Measurements from ENCODE around the gene KCNG1.

The KCNG1 gene

GRCh38 chr20:50999355-50999754 is 23.6 kb downstream of the KCNG1 start:
- H2AFZ ChIP-seq (ENCODE audit: low read length): no peak overlapping the region
- no CpG with 5 or more reads among the region's 4 CpGs for WGBS, 2 donors (ENCODE audit: extremely low coverage in 2 of 2, insufficient read length in 2 of 2, insufficient replicate concordance in 1 of 2)
- H3K79me1 ChIP-seq (ENCODE audit: low read depth, low read length): peaks cover 3% of the 10 kb centered on the region
- no peak overlapping the region for H3K18ac ChIP-seq (ENCODE audit: low read length)
- no peak overlapping the region for H3K27ac ChIP-seq (replicated peaks; ENCODE audit: low read length)
- H3K14ac ChIP-seq (ENCODE audit: low read length): no peak overlapping the region
- no peak overlapping the region for H3K23ac ChIP-seq (ENCODE audit: low read depth, low read length, poor library complexity)
- no peak overlapping the region for H2AK5ac ChIP-seq (ENCODE audit: low read depth, low read length)
- no peak overlapping the region for H2BK120ac ChIP-seq (ENCODE audit: low read depth, low read length)
- H3K4ac ChIP-seq (ENCODE audit: low read length): no peak overlapping the region
- DNase-seq (ENCODE audit: low spot score): no peak
- no peak overlapping the region for H2BK5ac ChIP-seq (ENCODE audit: low read length)
- H2BK15ac ChIP-seq (ENCODE audit: low read length): no peak overlapping the region
- no peak overlapping the region for H4K8ac ChIP-seq (ENCODE audit: low read depth, low read length)
- H3K4me2 ChIP-seq (ENCODE audit: insufficient read depth, low read length, poor library complexity, severe bottlenecking): no peak overlapping the region
- peaks cover 0 to 3% of the 10 kb centered on the region in 2 donors for H3K36me3 ChIP-seq (replicated peaks in 1 of 2; ENCODE audit: control insufficient read depth in 2 of 2, insufficient read depth in 2 of 2, low read length in 2 of 2)
- peaks cover 0 to 3% (median 0%) of the 10 kb centered on the region in 3 experiments for H3K27me3 ChIP-seq (ENCODE audit: control insufficient read depth in 3 of 3, insufficient read depth in 3 of 3, low read depth in 1 of 3, low read length in 3 of 3)
- peaks cover 15 to 20% of the 10 kb centered on the region in 2 donors for H3K4me1 ChIP-seq (ENCODE audit: control insufficient read depth in 2 of 2, insufficient read depth in 1 of 2, low read depth in 1 of 2, low read length in 2 of 2)
- H4K91ac ChIP-seq (ENCODE audit: low read depth, low read length, poor library complexity): no peak overlapping the region
- H3K4me3 ChIP-seq (ENCODE audit: low read length in 2 of 2): no peak overlapping the region
- no peak overlapping the region for H3K9ac ChIP-seq (ENCODE audit: low read depth, low read length, poor library complexity)
- H2BK12ac ChIP-seq (ENCODE audit: low read length): no peak overlapping the region
- no peaks in the 10 kb centered on the region for H3K9me3 ChIP-seq (replicated peaks in 1 of 2; ENCODE audit: control insufficient read depth in 2 of 2, insufficient read depth in 1 of 2, low read depth in 1 of 2, low read length in 2 of 2)

GRCh38 chr20:50996901-50997865 is 25.7 kb downstream of the KCNG1 start:
- Histone ChIP-seq H3K18ac (ENCODE audit: low read length) (no peak overlapping the region), H3K14ac (ENCODE audit: low read length) (no peak overlapping the region), H3K4me2 (ENCODE audit: insufficient read depth, low read length, poor library complexity, severe bottlenecking) (no peak overlapping the region), H3K79me1 (ENCODE audit: low read depth, low read length) (no peaks in the 10 kb centered on the region), H3K23ac (ENCODE audit: low read depth, low read length, poor library complexity) (no peak overlapping the region), H2BK15ac (ENCODE audit: low read length) (no peak overlapping the region), H2AK5ac (ENCODE audit: low read depth, low read length) (no peak overlapping the region), H3K4me3 (ENCODE audit: low read length in 2 of 2) (no peak overlapping the region), H3K9ac (ENCODE audit: low read depth, low read length, poor library complexity) (no peak overlapping the region), H3K36me3 (replicated peaks in 1 of 2; ENCODE audit: control insufficient read depth in 2 of 2, insufficient read depth in 2 of 2, low read length in 2 of 2) (no peaks in the 10 kb centered on the region), H3K4me1 (ENCODE audit: control insufficient read depth in 2 of 2, insufficient read depth in 1 of 2, low read depth in 1 of 2, low read length in 2 of 2) (peaks cover 6 to 7% of the 10 kb centered on the region in 2 donors), H3K27ac (replicated peaks; ENCODE audit: low read length) (no peak overlapping the region), H2BK12ac (ENCODE audit: low read length) (no peak overlapping the region), H4K91ac (ENCODE audit: low read depth, low read length, poor library complexity) (no peak overlapping the region), H4K8ac (ENCODE audit: low read depth, low read length) (no peak overlapping the region), H3K27me3 (ENCODE audit: control insufficient read depth in 3 of 3, insufficient read depth in 3 of 3, low read depth in 1 of 3, low read length in 3 of 3) (peaks cover 0 to 3% (median 0%) of the 10 kb centered on the region in 3 experiments), H2BK5ac (ENCODE audit: low read length) (no peak overlapping the region), H3K9me3 (replicated peaks in 1 of 2; ENCODE audit: control insufficient read depth in 2 of 2, insufficient read depth in 1 of 2, low read depth in 1 of 2, low read length in 2 of 2) (no peaks in the 10 kb centered on the region), H3K4ac (ENCODE audit: low read length) (no peak overlapping the region), H2BK120ac (ENCODE audit: low read depth, low read length) (no peak overlapping the region), H2AFZ (ENCODE audit: low read length) (no peak overlapping the region)
- no peak for DNase-seq (ENCODE audit: low spot score)
- WGBS, 2 donors (ENCODE audit: extremely low coverage in 2 of 2, insufficient read length in 2 of 2, insufficient replicate concordance in 1 of 2): no CpG with 5 or more reads among the region's 10 CpGs

GRCh38 chr20:50995506-50995905 is 27.4 kb downstream of the KCNG1 start:
- Histone ChIP-seq H2AK5ac (ENCODE audit: low read depth, low read length) (no peak overlapping the region), H3K23ac (ENCODE audit: low read depth, low read length, poor library complexity) (no peak overlapping the region), H2BK12ac (ENCODE audit: low read length) (no peak overlapping the region), H2BK5ac (ENCODE audit: low read length) (no peak overlapping the region), H4K8ac (ENCODE audit: low read depth, low read length) (no peak overlapping the region), H3K4me1 (ENCODE audit: control insufficient read depth in 2 of 2, insufficient read depth in 1 of 2, low read depth in 1 of 2, low read length in 2 of 2) (peaks cover 6 to 7% of the 10 kb centered on the region in 2 donors), H4K91ac (ENCODE audit: low read depth, low read length, poor library complexity) (no peak overlapping the region), H3K27me3 (ENCODE audit: control insufficient read depth in 3 of 3, insufficient read depth in 3 of 3, low read depth in 1 of 3, low read length in 3 of 3) (peaks cover 0 to 3% (median 0%) of the 10 kb centered on the region in 3 experiments), H3K4ac (ENCODE audit: low read length) (no peak overlapping the region), H3K27ac (replicated peaks; ENCODE audit: low read length) (no peak overlapping the region), H3K9me3 (replicated peaks in 1 of 2; ENCODE audit: control insufficient read depth in 2 of 2, insufficient read depth in 1 of 2, low read depth in 1 of 2, low read length in 2 of 2) (no peaks in the 10 kb centered on the region), H2BK120ac (ENCODE audit: low read depth, low read length) (no peak overlapping the region), H3K9ac (ENCODE audit: low read depth, low read length, poor library complexity) (no peak overlapping the region), H2BK15ac (ENCODE audit: low read length) (no peak overlapping the region), H3K4me2 (ENCODE audit: insufficient read depth, low read length, poor library complexity, severe bottlenecking) (no peak overlapping the region), H3K79me1 (ENCODE audit: low read depth, low read length) (no peaks in the 10 kb centered on the region), H3K18ac (ENCODE audit: low read length) (no peak overlapping the region), H3K36me3 (replicated peaks in 1 of 2; ENCODE audit: control insufficient read depth in 2 of 2, insufficient read depth in 2 of 2, low read length in 2 of 2) (no peaks in the 10 kb centered on the region), H3K4me3 (ENCODE audit: low read length in 2 of 2) (no peak overlapping the region), H3K14ac (ENCODE audit: low read length) (no peak overlapping the region), H2AFZ (ENCODE audit: low read length) (no peak overlapping the region)
- no peak for DNase-seq (ENCODE audit: low spot score)
- no CpG with 5 or more reads among the region's 5 CpGs for WGBS, 2 donors (ENCODE audit: extremely low coverage in 2 of 2, insufficient read length in 2 of 2, insufficient replicate concordance in 1 of 2)

DNA sequence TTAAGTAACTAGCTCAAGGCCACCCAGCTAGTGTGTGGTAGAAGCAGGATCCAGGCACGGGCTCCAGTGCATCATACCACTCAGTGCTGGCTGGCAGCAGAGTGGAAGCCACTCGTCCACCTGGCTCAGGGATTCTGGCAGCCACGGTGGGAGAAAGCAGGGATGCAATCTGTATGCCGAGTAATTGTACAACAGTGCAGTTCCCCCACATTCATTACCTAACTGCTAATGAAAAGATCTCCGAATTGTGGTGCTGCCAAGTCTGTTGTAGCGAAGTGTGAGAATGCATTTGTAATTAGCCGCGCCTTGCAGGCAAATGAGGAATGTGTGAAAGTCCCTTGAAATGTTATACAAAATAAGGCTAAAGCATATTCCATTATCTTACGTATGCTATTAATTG is 29.0 kb downstream of the KCNG1 start:
- Histone ChIP-seq H2AK5ac (ENCODE audit: low read depth, low read length) (no peak overlapping the region), H3K27me3 (ENCODE audit: control insufficient read depth in 3 of 3, insufficient read depth in 3 of 3, low read depth in 1 of 3, low read length in 3 of 3) (peaks cover 0 to 3% (median 0%) of the 10 kb centered on the region in 3 experiments), H2BK5ac (ENCODE audit: low read length) (no peak overlapping the region), H4K8ac (ENCODE audit: low read depth, low read length) (no peak overlapping the region), H3K79me1 (ENCODE audit: low read depth, low read length) (no peaks in the 10 kb centered on the region), H2AFZ (ENCODE audit: low read length) (no peak overlapping the region), H3K9me3 (replicated peaks in 1 of 2; ENCODE audit: control insufficient read depth in 2 of 2, insufficient read depth in 1 of 2, low read depth in 1 of 2, low read length in 2 of 2) (no peaks in the 10 kb centered on the region), H3K23ac (ENCODE audit: low read depth, low read length, poor library complexity) (no peak overlapping the region), H2BK120ac (ENCODE audit: low read depth, low read length) (no peak overlapping the region), H3K36me3 (replicated peaks in 1 of 2; ENCODE audit: control insufficient read depth in 2 of 2, insufficient read depth in 2 of 2, low read length in 2 of 2) (no peaks in the 10 kb centered on the region), H3K4me2 (ENCODE audit: insufficient read depth, low read length, poor library complexity, severe bottlenecking) (no peak overlapping the region), H3K14ac (ENCODE audit: low read length) (no peak overlapping the region), H4K91ac (ENCODE audit: low read depth, low read length, poor library complexity) (no peak overlapping the region), H3K4ac (ENCODE audit: low read length) (no peak overlapping the region), H3K18ac (ENCODE audit: low read length) (no peak overlapping the region), H2BK15ac (ENCODE audit: low read length) (no peak overlapping the region), H2BK12ac (ENCODE audit: low read length) (no peak overlapping the region), H3K4me1 (ENCODE audit: control insufficient read depth in 2 of 2, insufficient read depth in 1 of 2, low read depth in 1 of 2, low read length in 2 of 2) (peaks cover 6 to 7% of the 10 kb centered on the region in 2 donors), H3K27ac (replicated peaks; ENCODE audit: low read length) (no peak overlapping the region), H3K4me3 (ENCODE audit: low read length in 2 of 2) (no peak overlapping the region), H3K9ac (ENCODE audit: low read depth, low read length, poor library complexity) (no peak overlapping the region)
- WGBS, 2 donors (ENCODE audit: extremely low coverage in 2 of 2, insufficient read length in 2 of 2, insufficient replicate concordance in 1 of 2): no CpG with 5 or more reads among the region's 9 CpGs
- no peak for DNase-seq (ENCODE audit: low spot score)

Measured in neuronal stem cell (in vitro differentiated cells).